GM19023 (cell line): ENCODE data around the gene OPRL1.

ENCODE experiments used
- ATAC-seq: cut with Tn5 transposase; IDR thresholded peaks from one replicate; pipeline ENCODE4 v1.9.1; 2021; ENCODE audit warnings: mild to moderate bottlenecking, moderate library complexity; ENCODE audit not compliant: unreplicated experiment

Gene OPRL1

DNA sequence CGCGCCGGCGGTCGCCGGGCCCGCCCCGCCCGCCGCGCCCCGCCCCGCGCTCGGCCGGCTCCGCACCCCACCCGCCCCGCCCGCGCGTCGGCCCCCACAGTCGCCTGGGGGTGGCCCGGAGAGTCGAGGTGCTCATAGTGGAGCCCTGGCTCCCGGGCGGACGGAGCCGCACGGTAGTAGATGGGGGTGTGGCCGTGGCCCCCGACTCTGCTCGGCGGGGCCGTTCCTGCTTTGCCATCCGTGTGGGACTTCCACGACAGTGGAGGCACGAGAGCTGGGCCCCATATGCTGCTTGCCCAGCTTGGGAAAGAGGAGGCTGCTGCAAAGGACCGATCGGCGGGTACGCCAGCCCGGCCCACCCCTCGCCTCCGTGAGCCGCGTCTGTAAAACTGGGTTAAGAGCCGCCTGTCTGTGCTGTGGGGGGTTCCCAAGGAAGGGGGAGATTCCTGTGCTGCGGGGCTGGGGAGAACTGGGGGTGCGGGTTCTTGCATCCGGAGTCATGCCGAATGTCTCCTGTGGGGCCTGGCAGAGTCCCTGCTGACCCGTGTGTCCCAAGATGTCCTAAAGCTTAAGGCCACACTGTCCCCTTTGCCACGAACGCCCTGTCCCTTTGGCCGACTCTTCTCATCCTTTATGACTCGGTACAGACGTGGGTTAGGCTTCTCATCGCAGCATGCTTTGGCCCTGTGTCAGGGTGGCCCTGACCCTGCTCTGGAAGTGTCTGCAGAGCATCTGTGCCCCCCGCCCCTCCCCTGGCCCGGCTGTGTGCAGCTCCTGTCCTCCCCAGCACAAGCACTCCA lies at the start of gene OPRL1:
Gene OPRL1, plus strand, starts transcription at position 70 of the 800 bp plus-strand sequence. CDS start 12,639 bp downstream, outside the sequence.
- no peak for ATAC-seq

DNA sequence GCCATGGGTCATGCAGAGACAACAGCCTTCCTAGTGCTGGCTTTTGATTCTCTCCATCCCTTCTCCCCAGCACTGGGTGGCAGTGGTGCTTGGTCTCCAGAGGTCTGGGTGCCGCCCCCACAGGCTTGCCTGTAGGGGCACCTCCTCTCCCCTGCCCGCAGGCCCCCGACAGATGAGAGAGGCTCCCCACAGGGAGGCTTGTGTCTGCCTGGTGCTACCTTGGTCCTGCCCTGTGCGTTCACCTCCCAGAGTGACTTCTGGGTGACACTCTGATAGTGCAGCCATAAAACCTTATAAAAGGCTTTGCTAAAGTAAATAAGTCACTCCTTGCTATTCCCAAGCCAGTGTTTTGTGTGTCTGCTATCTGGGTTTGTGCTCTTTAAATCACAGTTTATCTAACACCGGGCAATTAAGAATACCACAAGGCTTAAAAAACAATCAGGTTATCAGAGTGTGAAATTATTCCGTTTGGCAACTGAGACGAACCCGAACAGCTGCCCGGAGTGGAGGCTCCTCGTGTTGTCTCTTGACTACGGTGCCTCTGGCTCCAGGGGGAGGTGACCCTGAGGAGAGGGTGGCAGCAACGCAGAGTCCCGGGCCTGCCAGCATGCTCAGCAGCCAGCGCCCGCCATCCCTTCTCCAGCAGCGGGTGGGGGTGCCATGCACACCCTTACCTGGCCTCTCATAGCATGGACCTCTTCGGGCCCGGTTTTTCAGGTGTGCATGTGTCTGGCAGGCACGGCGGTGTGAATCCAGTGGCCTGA lies 49.3 kb upstream of the OPRL1 start:
- ATAC-seq = no peak

DNA sequence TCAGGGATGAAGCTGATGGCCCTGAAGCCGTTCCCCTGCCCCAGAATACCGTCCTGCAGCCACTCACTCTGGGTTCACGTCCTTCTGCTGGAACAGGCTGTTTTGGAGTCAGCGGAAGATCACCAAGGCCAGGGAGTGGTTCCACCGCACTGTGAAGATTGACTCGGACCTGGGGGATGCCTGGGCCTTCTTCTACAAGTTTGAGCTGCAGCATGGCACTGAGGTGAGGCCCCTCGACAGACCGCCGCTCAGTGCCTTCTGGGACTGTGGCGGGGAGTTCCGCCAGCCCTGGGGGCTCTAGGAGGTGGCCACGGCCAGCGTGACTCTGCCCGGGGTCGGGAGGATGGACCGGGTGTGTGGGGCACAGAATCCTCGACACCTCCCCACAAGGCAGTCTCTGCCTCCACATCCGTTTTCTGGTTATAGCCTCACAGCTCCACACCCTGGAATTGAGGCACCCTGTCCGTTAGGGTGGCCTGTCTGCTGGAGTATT lies 48.0 kb upstream of the OPRL1 start:
- ATAC-seq = no peak

DNA sequence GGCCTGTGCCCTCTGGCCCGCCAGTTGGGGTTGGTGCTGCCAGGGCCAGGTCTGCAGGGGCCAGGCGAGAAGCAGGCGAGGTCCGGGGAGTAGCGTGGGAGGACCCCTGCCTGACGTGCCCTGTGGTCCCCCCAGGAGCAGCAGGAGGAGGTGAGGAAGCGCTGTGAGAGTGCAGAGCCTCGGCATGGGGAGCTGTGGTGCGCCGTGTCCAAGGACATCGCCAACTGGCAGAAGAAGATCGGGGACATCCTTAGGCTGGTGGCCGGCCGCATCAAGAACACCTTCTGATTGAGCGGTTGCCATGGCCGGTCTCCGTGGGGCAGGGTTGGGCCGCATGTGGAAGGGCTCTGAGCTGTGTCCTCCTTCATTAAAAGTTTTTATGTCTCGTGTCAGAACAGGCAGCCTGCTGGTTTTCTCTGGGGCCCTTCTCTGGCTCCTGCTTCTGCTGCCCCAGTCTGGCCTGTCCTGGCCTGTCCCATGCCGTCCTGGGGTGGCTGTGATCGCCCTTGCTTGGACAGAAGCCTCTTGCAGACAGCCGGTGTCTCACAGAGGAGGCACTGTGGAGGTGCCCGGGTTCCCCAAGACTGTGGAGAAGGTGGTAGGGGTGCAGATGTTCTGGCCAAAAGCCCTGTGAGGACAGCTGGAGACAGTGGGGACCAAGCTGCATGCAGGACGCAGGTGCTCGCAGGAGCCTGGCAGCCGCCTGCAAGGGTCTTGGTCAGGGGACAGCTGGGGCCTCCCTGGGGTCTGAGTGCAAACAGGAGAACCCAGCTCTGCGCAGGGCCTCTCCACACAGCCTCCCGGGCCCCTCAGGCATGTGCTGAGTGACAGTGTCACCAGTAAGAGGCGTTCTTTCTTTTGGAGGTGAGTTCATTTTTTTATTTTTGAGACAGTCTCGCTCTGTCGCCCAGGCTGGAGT lies 46.9 kb upstream of the OPRL1 start:
- no peak for ATAC-seq

DNA sequence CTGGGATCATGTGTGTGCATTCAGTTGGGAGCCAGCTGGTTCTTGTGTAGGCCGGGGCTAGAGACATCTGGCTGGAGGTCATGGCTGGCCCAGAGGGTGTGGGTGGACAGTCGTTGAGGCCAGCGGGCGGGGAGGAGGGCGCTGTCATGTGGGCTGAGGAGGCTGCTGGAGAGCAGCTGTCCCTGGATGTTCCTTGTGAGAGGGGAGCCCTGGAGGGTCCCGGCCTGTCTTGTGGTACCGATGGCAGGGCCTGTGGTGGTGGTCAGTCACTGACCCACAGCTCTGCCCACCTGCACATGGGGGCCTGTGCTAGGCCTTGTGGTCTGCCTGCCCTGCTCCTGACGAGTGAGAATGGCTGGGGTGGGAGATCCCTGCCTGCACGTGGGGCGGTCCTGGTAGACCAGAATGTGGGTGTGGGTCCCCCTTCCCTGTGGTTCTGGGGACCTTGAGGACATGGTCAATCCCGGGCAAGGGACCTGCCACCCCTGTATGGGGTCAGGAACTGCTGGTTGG lies 45.8 kb upstream of the OPRL1 start:
- ATAC-seq = no peak

DNA sequence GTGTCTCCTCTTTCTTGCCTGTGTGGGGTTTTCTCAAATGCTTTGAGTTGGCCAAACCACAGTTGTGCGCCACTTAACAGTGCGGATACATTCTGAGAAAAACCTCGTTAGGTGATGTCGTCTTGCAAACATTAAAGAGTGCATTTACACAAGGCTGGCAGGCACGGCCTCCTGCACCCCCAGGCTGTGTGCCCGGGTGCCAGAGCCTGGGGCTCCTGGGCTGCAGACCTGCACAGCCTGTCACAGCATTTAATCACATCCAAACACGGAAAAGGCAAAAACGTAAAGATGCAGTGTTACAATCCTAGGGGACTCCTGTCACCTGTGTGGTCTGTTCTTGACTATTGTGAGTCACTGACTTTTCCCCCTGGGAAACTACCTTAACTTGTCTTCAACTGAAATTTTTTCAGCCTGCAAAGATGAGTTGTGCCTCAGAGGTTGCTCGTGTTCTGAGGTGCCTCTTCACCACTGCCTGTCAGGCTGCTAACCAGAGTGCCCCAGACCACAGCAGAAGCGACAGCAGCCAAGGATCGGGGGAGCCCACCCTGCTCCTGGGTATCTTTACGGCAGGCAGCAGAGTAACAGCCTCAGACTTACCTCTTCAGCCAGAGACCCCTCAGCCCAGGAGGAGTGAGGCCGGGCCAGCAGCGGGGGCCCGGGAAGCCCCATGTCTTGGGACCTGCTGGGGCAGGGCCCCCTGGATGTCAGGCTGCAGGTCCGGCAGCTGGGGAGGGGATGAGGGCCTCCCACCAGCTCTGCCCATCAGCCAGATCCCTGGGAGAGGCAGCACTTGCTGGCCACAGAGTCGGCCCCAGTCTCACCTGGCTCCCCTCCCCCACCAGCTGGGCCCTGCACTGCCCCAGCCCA lies 44.6 kb upstream of the OPRL1 start:
- no peak for ATAC-seq

DNA sequence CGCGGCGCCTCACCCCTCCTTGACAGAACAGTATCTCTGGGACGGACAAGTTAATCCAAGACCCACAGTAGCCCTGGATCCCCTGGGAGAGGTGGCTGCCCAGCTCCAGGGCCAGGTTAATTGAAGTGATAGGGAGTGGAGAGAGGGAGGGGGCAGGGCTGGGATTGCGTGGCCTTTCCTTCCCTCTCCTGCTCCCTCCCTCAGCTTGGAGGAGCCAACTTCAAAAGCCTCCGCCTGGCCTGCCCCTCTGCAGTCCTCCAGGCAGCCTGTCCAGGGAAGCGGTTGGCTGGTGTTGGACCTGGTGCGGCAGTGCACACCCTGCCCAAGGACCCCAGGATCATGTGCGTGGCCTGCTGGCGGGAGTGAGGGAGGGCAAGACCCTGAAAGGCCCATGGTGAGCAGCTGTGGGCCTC lies 43.9 kb upstream of the OPRL1 start, which contains the start of gene C20orf204:
Gene C20orf204, plus strand, starts transcription at position 250 of the 413 bp plus-strand sequence. Its CDS starts 142 bp downstream, at position 392.
- ATAC-seq = no peak

DNA sequence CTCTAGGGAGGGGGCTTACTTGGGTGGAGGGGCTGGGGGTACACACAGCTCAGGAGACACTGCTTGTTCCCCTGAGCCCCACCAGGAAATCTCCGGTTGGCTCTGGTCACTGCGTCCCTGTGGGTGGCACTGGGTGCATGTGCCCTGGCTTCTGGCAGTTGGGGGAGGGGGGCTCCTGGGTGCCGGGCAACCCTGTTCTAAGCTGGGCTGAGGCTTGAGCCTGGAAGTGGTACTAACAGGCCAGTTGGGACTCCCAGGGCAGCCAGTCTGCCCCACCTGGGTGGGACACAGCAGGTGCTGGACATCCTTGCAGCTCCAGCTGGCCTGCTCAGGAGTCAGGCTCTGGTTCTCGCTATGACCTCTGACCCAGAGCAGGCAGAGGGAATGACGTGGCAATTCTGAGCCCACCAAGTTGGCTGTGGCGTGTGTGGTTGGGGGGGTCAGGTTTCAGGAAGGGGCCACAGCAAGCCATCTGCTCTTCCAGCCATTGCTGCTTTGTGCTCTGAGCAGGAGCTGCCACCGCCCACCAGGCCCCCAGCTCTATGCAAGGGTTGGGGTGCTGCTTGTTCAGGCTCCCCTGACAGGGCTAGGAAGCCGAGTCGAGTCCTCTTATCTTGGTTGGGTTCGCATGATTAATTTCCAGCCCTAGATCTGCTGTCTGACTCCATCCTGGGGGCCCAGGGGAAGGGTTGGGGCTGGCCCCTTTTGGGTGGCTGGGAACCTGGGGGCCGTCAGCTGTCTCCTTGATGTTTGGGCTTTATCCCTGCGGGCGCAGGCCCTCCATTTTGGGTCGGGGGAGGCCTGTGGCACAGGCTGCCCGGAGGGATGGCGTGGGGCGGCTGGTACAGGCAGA lies 43.3 kb upstream of the OPRL1 start:
- no peak for ATAC-seq

DNA sequence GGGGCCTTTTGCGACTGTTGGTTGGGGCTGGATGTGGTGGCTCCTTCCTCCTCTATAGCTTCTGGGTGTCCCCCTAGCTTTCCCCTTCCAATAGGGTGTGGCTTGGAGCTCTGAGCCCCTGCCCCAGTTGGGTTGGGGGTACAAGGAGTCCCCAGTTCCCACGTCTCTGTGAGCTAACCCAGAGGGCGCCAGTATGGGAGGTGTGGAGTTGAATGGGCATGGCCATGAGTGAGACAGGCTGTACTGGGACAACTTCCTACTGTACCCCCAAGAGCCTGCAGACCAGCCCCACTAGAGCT lies 42.7 kb upstream of the OPRL1 start:
- no peak for ATAC-seq

DNA sequence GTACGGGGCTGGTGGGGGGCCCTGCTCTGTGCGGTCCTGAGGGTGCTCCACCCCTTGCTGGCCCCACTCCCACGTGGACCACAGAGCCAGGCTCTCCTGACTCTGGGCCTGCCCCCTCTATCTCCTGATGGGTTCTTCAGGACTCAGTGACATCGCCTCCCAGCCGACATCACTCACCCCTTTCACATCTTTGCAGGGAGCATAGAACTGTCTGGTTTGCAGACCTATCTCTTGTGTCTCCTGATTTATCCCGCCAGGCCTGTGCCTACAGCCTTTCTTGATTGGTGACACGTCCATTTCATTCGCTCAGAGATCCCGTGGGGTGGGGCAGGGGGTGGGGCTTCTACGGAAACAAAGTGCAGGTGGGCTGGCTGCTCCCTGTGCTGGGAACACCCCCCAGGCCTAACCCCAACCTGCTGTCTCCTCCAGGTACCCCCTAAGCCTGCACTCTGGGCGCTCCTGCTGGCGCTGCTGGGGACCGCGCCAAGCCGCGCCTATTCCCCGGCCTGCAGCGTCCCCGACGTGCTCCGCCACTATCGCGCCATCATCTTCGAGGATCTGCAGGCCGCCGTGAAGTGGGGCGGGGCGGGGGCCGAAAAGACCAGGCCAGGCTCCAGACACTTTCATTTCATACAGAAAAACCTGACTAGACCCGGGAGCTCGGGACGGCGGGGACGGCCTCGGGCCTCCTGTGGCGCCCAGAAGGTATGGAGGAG lies 42.2 kb upstream of the OPRL1 start:
- no peak for ATAC-seq

DNA sequence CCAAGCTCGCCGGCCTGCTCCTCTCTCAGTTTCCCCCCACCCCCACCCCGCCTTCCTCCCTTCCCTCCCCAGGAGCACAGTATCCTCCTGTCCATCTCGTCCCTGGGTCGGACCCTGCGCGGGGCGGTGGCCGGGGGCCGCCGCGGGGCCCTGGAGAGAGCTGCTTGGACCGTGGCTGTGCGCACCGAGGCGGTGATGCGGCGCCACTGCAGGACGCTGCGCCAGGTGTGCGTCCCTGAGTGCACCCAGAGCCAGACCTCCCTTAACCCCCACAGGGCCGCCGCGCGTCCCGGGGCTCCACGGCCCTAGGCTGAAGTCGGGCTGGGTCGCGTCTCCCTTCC lies 41.7 kb upstream of the OPRL1 start:
- ATAC-seq = peak; percentile 24

DNA sequence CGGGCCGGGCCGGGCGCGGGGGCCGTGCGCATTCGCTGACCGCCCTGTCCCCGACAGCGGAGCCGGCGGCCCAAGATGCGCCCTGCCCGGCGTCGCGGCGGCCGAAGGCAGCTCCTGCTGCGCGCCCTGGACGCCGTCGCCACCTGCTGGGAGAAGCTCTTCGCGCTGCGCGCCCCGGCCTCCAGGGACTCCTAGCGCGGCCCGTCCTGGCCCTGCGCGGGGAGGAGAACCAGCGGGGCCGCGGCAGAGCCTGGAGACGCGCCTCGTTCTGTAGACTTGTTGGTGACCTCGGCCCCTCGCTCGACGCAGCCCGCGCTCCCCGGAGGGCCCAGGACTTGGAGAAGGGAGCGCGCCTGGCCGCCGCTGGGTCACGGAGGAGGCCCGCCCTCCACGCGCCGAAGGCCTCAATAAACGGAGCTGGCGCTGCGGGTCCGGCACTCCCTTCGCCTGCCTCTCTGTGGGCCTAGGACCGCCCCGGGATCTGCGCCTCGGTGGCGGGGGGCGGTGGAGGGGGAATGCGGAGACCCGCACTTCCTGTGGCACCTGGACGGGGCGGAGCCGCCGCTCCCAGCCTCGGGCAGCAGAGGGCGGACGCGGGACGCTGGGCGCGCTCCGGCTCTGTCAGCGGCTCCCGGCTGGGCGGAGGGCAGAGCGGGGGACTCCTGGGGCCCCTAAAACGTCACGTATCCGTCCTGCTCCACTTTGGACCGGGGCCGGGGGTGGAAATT lies 41.2 kb upstream of the OPRL1 start:
- peak; percentile 55 for ATAC-seq

DNA sequence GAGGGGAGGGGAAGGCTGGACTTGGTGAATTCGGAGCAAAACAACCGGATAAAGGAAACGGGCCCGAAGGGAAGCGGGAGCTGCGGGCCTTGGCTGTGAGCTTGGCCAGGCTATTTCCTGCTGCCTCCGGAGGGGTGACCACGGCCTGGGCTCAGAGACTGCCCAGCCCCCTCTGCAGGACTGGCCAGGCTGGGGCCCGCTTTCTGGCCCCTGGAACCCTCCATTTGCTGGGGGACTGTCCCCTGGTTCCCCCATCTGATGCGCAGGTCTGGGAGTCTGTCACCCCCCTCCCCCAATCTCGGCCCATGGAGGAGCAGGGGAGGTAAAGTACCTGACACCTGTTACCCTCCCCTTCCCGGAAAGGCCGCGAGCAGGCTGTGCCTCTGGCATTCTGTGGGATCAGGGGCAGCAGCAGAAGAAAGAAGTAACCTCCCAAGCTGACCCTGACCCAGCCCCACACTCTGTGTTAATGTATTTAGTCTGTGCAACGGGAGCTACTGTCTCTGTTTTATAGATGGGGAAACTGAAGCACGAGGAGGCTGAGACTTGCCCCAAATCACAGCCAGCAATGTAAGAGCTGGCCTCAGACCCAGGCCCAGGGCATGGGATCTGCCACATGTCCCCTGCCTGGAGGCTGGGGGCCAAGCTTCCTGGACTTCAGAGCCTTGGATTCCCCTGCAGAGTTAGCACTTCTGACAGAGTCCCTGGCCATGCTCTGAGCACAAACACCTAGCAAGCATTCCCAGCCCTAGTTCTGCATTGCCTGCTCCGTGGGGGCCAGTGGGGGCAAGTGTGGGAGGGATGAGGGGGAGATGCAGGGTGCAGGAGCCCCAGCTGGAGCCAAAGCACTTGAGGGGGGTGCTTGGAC lies 40.4 kb upstream of the OPRL1 start:
- ATAC-seq = peak; percentile 3

DNA sequence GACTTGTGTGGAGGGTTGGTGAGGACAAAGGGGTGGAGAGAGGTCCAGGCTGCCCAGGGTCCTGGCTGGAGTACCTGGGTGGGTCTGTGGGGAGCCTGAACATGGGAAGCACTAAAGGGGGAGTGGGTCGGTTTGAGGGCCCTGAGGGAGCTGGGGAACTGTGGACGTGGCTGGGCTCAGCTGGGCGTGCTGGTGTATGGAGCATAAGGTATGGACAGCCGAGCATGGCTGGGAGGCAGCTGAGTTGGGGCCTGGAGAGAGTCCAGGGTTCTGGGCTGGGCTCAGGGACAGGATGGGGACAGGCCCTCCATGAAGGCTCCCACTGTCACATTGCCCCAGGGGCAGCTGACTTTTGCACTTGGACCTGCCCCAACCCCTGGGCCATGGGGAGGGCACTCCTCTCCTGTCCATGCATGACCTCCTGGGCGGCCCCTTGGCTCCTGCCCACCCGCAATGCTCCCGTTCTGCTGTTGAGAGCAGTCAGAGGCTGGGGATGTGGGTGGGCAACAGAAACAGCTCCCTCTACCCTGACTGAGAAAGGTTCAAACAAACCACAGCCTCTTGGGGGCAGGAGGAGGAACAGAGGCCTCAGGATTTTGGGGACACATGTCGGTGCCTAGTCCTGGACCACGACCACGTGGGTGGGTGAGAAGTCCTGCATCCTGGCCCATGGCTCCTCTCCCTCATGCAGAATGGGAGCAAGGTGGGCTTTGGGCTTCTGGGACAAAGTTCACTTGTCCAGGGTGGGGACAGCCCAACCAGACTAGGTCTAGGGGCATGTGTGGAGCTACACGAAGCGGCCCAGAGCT lies 39.4 kb upstream of the OPRL1 start:
- ATAC-seq = no peak

DNA sequence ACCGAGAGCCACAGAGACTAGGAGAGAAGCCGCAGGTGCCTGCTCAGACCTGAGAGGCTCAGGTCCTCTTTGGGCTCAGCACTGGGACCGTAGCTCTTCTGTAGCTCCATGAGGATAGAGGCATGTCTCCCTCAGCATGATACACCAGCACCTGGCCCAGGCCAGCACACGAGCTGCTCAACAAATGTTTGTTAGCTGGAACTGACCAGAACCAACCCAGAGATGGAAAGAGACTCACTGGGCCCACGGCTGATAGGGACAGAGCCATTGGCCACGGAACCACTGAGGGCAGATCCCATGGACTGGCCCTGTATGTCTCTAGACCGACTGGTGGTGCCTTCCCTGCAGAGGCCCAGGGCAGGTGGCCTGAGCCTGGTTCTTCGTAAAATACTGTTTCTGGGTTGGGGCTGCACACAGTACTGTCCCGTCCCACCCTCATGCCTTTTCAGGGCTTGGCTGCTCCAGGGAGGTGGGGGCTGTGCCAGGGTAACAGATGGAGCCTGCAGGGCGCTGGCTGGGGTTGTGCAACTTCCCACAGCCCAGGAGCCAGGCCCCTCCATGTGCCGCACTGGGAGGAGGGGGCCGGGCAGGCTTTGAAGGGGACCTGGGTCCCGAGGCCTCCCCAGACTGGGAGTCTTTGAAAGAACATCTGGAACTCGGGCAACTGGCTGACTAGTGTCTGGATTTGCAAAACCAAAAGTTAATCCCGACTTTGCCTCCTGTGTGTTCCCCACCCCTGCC lies 38.7 kb upstream of the OPRL1 start:
- ATAC-seq = no peak

DNA sequence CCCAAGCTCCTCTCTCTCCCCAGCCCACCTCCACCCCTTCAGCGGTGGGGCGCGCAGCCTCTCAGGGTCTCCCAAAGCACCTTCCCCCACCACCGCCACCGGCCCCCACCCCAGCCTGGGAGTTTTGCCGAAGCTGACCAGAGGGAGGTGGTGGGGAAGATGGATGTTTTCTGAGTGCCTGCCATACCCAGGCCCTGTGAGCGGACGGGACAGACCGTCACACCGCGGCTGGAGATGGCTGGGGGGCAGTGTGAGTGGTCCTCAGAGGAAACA lies 38.2 kb upstream of the OPRL1 start:
- no peak for ATAC-seq
